DOHH2 (cell line): ENCODE results near the gene TARP.
"Not testable (repeated sequence)": the region's sequence is repeated elsewhere in the genome, so short reads cannot be mapped to it uniquely, and the experiment has no call there.

Source experiments
- EZH2phosphoT487 ChIP-seq: fragments of 200-600 bp; sonication (generic); IDR thresholded peaks from 2 replicates; pipeline ENCODE4 v1.6.1; 2017; ENCODE audit warnings: borderline replicate concordance, mild to moderate bottlenecking, antibody characterized with exemption, low read length, moderate library complexity, mixed read lengths
- TF ChIP-seq, protein P1 (sequence below): fragments of 200-600 bp; sonication (generic); IDR thresholded peaks from one replicate; pipeline ENCODE4 v1.5.1; 2014; ENCODE audit warnings: antibody characterized with exemption, mild to moderate bottlenecking, low read depth, low read length; ENCODE audit not compliant: poor library complexity, severe bottlenecking

DNA sequence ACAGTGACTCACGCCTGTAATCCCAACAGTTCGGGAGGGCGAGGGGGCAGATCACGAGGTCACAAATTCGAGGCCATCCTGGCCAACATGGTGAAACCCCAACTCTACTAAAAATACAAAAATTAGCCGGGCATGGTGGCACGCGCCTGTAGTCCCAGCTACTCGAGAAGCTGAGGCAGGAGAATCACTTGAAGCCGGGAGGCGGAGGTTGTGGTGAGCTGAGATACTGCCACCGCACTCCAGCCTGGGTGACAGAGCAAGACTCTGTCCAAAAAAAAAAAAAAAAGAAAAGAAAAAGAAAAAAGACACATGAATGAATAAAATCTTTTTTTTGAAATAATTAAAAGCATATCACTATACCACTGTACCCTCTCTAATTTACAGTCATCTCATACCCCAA is 11.8 kb downstream of the TARP start:
- TF ChIP-seq, protein P1, sequence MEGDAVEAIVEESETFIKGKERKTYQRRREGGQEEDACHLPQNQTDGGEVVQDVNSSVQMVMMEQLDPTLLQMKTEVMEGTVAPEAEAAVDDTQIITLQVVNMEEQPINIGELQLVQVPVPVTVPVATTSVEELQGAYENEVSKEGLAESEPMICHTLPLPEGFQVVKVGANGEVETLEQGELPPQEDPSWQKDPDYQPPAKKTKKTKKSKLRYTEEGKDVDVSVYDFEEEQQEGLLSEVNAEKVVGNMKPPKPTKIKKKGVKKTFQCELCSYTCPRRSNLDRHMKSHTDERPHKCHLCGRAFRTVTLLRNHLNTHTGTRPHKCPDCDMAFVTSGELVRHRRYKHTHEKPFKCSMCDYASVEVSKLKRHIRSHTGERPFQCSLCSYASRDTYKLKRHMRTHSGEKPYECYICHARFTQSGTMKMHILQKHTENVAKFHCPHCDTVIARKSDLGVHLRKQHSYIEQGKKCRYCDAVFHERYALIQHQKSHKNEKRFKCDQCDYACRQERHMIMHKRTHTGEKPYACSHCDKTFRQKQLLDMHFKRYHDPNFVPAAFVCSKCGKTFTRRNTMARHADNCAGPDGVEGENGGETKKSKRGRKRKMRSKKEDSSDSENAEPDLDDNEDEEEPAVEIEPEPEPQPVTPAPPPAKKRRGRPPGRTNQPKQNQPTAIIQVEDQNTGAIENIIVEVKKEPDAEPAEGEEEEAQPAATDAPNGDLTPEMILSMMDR: not testable (repeated sequence)
- not testable (repeated sequence) for TF ChIP-seq EZH2phosphoT487
